ENCODE measurements around the gene PCSK5.
"Not testable (repeated sequence)": the region's sequence is repeated elsewhere in the genome, so short reads cannot be mapped to it uniquely, and the experiment has no call there.

Gene PCSK5

DNA sequence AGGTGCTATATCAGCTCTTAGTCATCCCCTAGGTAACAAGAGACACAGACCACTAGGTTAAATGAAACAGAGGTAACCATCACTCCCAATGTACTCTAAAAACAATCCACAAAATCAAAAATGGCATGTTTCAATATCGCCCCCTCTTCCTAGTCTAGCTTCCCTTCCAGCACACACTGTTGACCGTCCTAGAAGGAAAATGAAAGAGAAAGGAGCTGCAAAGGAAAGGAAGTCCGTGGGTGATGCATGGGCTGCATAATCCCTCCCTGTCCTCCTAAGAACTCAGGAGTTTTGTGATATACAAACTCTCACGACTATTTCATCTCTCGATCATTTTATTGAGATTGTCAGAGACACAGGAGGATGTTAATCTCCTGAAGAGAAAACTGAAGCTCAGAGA, 402.2 kb downstream of the PCSK5 start:
- H3K27ac Mint-ChIP-seq, result no peak overlapping the region
- no peaks in the 10 kb centered on the region for H3K9me3 Mint-ChIP-seq
- H3K4me1 Mint-ChIP-seq (ENCODE audit: low read depth), result peaks cover 11% of the 10 kb centered on the region
- no peaks in the 10 kb centered on the region for H3K27me3 Mint-ChIP-seq (ENCODE audit: low read depth)
- H3K36me3 Mint-ChIP-seq (ENCODE audit: low read depth), result no peaks in the 10 kb centered on the region
- H3K4me3 Mint-ChIP-seq, result no peak overlapping the region

DNA sequence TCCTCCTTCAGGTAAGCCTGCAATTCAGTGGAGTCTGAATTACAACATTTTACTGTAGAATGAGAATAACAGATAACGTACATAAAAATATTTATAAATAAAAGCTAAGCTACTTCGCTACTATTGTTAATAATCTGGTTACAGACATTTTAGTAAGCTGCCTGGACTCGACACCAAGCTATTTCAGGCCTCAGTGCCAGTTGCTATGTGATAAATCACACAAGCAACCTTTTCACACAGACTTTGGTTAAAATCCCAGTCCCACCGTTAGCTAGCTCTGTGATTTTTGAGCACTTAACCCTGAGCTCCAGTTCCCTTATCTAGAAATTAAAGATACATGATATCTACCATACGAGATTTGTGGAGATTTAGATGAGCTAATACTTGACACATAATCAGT, 403.8 kb downstream of the PCSK5 start:
- no peak overlapping the region for H3K4me3 Mint-ChIP-seq
- H3K27me3 Mint-ChIP-seq (ENCODE audit: low read depth), result no peaks in the 10 kb centered on the region
- no peaks in the 10 kb centered on the region for H3K36me3 Mint-ChIP-seq (ENCODE audit: low read depth)
- peaks cover 15% of the 10 kb centered on the region for H3K4me1 Mint-ChIP-seq (ENCODE audit: low read depth)
- H3K9me3 Mint-ChIP-seq, result no peaks in the 10 kb centered on the region
- no peak overlapping the region for H3K27ac Mint-ChIP-seq

DNA sequence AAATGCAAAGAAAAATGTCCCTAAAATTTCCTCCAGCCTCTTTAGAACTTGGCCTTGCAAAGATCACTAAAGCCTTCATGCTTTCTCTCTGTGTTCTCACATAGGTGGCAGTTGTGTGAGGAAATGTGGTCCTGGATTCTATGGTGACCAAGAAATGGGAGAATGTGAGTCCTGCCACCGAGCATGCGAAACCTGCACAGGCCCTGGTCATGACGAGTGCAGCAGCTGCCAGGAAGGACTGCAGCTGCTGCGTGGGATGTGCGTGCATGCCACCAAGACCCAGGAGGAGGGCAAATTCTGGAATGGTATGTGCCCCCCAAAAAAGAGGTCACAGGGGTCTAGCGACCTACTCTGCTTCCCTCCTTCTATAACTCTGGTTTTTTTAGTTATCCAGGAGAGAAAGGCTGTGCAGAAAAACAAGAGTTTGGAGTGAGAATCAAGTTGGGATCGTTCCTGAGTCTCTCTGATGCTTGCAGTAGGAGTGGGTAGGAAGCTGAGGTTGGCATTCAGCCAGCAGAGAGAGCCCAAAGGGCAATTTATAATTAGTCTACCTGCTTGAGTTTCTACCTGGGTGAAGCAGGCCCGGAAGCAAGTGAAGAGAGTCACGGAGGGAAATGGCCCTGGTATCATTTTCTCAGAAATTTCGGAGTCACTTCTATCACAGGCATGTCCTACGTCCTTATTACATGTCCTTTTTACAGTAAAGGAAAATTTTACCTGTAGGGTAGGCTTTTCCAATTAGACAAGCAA, 406.3 kb downstream of the PCSK5 start:
- no peaks in the 10 kb centered on the region for H3K27me3 Mint-ChIP-seq (ENCODE audit: low read depth)
- H3K9me3 Mint-ChIP-seq, result no peaks in the 10 kb centered on the region
- H3K4me1 Mint-ChIP-seq (ENCODE audit: low read depth), result peaks cover 15% of the 10 kb centered on the region
- no peak overlapping the region for H3K27ac Mint-ChIP-seq
- H3K36me3 Mint-ChIP-seq (ENCODE audit: low read depth), result no peaks in the 10 kb centered on the region
- no peak overlapping the region for H3K4me3 Mint-ChIP-seq

DNA sequence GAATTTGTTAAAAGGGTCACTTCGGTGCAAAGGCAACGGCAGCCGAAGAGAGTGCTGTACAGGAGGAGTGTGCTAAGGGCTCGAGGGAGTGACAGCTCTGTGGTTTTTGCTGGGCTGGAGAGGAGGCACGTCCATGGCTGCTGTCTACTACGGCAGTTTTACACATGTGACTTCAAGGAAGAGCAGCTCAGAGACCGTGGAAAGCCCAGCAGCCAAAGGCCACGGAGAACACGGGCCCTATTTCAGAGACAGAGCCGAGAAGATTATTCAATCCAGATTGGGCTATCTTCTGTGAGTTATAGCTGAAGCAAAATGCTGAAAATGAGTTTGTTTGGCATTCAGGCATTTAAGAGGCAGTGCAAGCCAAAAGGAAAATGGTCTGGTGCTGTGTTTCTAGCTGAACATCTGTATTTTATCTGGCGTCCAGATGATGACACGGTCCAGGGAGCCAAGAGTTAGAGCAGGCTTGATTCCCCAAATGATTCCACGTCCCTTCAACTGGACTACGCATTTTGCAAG, 407.3 kb downstream of the PCSK5 start:
- Mint-ChIP-seq H3K4me1 (ENCODE audit: low read depth) (peaks cover 11% of the 10 kb centered on the region), H3K4me3 (no peak overlapping the region), H3K27ac (no peak overlapping the region), H3K9me3 (no peaks in the 10 kb centered on the region), H3K36me3 (ENCODE audit: low read depth) (no peaks in the 10 kb centered on the region), H3K27me3 (ENCODE audit: low read depth) (no peaks in the 10 kb centered on the region)

DNA sequence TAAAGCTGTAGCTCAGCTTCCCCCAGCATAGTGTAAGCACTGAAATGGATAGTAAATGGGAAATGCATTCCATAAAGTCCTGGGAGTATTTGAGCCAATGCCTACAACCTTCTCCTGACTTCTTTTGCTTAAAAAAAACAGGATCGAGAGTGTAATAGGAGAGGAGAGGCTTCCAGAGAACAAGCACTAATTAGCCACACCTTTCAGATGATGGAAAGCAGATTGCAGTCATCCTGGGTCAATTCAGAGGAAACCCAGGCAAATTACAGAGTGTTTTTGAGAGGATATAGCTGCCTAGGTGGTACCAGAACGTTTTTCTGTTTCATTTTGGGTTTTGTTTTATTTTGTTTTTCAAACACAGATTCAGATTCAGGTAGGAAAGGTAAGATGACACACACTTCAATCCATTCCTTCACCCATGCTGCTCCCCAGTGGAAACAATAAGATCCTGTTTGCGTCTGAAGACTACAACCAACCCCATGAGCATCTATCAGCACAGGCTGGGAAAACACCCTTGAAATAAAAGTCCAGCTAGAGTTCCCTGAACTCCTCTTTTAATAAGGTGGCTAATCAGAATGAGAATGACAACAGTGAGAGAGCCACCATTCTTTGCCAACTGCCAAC, 408.2 kb downstream of the PCSK5 start:
- peaks cover 9% of the 10 kb centered on the region for H3K4me1 Mint-ChIP-seq (ENCODE audit: low read depth)
- no peaks in the 10 kb centered on the region for H3K9me3 Mint-ChIP-seq
- H3K36me3 Mint-ChIP-seq (ENCODE audit: low read depth), result no peaks in the 10 kb centered on the region
- H3K27me3 Mint-ChIP-seq (ENCODE audit: low read depth), result no peaks in the 10 kb centered on the region
- H3K27ac Mint-ChIP-seq, result no peak overlapping the region
- no peak overlapping the region for H3K4me3 Mint-ChIP-seq

DNA sequence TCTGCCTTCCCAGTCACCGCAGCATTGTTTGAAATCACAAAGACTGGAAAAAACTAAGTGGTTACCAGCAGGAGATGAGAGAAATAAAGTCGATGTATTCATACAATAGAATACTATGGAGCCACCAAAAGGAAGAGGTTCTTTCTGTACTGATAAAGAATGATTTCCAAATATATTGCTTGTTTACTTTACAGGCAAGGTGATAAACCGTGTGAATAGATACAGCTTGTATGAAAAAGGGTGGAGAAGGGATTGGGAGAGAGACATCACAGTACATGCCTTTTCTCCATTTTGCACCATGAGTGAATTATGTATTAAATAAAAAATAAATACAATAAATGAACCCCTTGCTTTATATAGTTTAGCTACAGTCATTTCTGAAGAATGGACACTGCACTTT, 412.1 kb downstream of the PCSK5 start:
- H3K4me1 Mint-ChIP-seq (ENCODE audit: low read depth), result peaks cover 5% of the 10 kb centered on the region
- no peaks in the 10 kb centered on the region for H3K36me3 Mint-ChIP-seq (ENCODE audit: low read depth)
- H3K9me3 Mint-ChIP-seq, result no peaks in the 10 kb centered on the region
- no peak overlapping the region for H3K4me3 Mint-ChIP-seq
- peaks cover 3% of the 10 kb centered on the region for H3K27me3 Mint-ChIP-seq (ENCODE audit: low read depth)
- no peak overlapping the region for H3K27ac Mint-ChIP-seq

DNA sequence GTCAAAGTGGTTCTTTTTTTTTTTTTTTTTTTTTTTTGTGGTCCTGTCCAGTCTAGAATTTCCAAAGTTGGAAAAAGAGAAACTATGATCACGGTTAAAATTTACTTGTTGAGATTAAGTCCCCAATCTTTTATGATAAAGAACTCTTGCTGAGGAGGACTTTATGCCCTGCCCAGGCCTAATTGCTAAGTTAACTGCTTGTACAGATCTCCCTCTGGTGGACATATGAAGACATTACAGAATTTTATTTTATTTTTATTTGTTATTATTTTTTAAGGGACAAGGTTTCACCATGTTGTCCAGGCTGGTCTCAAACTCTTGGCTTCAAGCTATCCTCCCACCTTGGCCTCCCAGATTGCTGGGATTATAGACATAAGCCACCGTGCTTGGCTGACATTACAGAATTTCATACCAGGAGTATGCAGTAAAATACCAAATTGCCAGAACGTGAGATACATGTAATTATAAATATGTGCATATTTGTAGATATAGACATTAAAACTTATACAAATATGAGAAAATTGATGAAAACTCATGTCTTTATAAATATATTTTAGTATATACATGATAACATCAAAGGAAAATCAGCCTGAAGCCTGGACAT, 412.6 kb downstream of the PCSK5 start:
- Mint-ChIP-seq H3K9me3 (no peaks in the 10 kb centered on the region), H3K4me1 (ENCODE audit: low read depth) (peaks cover 2% of the 10 kb centered on the region), H3K36me3 (ENCODE audit: low read depth) (no peaks in the 10 kb centered on the region), H3K4me3 (no peak overlapping the region), H3K27me3 (ENCODE audit: low read depth) (peaks cover 3% of the 10 kb centered on the region), H3K27ac (no peak overlapping the region)

DNA sequence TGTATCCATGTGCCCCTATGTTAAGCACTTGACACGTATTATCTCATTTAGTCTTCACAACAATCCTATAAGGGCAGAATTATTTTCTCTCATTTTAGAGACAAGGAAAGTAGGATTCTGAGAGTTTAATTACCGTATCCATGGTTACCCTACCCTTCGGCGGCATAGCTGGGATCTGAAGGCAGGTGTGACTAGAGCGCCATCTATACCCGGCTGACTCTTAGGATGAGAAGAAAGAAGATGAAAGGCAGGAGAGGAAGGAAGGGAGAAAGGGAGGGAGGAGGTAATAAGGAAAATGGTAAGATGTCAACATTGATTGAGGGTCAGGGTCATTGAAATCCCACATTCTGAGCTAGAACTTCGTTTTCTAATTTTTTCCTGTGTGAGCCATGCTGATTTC, 416.6 kb downstream of the PCSK5 start:
- H3K4me3 Mint-ChIP-seq; H3K9me3 Mint-ChIP-seq; H3K4me1 Mint-ChIP-seq (ENCODE audit: low read depth); H3K27ac Mint-ChIP-seq; H3K36me3 Mint-ChIP-seq (ENCODE audit: low read depth): not testable (repeated sequence)
- H3K27me3 Mint-ChIP-seq (ENCODE audit: low read depth), result peaks cover 12% of the 10 kb centered on the region

DNA sequence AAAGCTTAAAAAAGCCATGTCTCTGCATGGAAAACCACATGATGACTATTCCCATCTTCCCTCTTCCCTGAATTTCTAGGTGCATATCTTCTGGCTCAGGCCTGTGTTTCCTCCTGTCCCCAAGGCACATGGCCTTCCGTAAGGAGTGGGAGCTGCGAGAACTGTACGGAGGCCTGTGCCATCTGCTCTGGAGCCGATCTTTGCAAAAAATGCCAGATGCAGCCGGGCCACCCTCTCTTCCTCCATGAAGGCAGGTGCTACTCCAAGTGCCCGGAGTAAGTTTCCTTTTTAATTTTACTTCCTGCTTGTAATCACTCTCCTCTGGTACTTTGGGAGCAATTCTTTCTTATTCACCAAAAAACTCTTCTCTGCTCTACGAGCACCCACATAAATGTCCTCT, 420.1 kb downstream of the PCSK5 start:
- Mint-ChIP-seq H3K27ac (no peak overlapping the region), H3K4me1 (ENCODE audit: low read depth) (no peaks in the 10 kb centered on the region), H3K4me3 (no peak overlapping the region), H3K9me3 (no peaks in the 10 kb centered on the region), H3K27me3 (ENCODE audit: low read depth) (peaks cover 8% of the 10 kb centered on the region), H3K36me3 (ENCODE audit: low read depth) (no peaks in the 10 kb centered on the region)

DNA sequence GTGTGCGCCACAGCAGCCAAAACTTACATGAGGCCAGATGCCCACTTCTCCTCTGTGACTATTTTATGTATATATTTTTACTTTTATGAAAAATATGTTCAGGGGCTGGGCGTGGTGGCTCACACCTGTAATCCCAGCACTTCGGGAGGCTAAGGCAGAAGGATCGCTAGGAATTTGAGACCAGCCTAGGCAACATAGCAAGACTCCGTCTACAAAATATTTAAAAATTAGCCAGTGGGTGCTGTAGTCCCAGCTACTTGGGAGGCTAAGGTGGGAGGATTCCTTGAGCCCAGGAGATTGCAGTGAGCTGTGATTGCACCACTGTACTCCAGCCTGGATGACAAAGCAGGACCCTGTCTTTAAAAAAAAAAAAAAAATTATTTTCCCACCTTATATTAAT, 420.5 kb downstream of the PCSK5 start:
- Mint-ChIP-seq H3K27me3 (ENCODE audit: low read depth) (peaks cover 8% of the 10 kb centered on the region), H3K9me3 (no peaks in the 10 kb centered on the region), H3K4me3 (no peak overlapping the region), H3K4me1 (ENCODE audit: low read depth) (no peaks in the 10 kb centered on the region), H3K27ac (no peak overlapping the region), H3K36me3 (ENCODE audit: low read depth) (no peaks in the 10 kb centered on the region)

DNA sequence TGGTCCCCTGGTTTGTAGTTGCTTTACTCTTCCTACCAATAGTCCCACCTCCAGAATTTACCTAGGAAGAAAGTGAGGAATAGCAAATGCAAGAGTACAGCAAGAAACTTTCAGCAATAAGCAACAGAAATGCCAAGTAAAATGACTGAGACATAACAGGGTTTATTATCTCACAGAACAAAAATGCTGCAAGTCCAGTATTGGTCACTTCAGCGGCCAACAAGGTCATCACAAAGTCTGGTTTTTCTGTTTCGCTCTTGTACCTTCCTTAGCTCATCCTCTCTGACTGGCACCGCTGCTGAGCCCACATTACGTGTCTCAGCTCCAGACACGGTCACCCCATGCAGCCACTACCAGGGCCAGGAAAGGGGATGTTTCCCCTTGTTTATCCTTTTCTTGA, 421.1 kb downstream of the PCSK5 start:
- Mint-ChIP-seq H3K9me3 (no peaks in the 10 kb centered on the region), H3K4me3 (no peak overlapping the region), H3K36me3 (ENCODE audit: low read depth) (no peaks in the 10 kb centered on the region), H3K27ac (no peak overlapping the region), H3K27me3 (ENCODE audit: low read depth) (peaks cover 8% of the 10 kb centered on the region), H3K4me1 (ENCODE audit: low read depth) (no peaks in the 10 kb centered on the region)

DNA sequence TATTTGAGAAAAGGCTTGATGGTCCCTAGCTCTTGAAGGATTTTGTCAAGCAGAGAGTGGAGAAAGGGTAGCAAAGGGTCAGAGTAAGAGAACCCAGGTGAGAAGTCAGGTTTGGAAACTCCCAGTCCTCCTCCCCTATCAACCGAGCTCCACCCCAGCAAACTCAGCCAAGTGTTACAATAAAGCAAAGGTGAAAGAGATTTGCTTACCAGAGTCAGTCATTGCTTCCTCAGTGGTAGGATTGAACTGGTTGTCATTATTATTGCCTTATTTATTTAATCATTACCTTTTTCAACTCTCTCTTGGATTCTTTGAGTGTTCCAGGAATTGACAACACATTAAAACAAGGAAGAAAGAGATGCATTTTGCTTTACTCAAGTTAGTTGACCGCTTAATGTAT, 423.3 kb downstream of the PCSK5 start:
- H3K36me3 Mint-ChIP-seq (ENCODE audit: low read depth), result no peaks in the 10 kb centered on the region
- H3K4me3 Mint-ChIP-seq, result no peak overlapping the region
- H3K27ac Mint-ChIP-seq, result no peak overlapping the region
- no peaks in the 10 kb centered on the region for H3K9me3 Mint-ChIP-seq
- no peaks in the 10 kb centered on the region for H3K4me1 Mint-ChIP-seq (ENCODE audit: low read depth)
- H3K27me3 Mint-ChIP-seq (ENCODE audit: low read depth), result peaks cover 8% of the 10 kb centered on the region

DNA sequence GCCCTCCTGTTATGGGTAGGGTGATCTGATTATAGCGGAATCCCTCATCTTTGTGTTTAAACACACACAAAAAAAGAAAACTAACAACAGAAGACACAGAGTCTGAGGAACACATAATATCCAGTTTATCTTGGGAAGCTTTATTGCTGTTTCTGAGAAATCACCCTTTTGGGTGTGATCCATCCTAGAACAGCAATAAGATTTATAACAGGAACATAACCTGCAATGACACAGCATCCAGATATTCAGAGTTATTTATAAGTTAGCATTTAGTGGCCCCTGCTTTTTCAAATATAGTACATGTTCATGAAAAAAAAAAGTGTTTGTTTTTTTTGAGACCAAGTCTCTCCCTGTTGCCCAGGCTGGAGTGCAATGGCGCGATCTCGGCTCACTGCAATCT, 423.8 kb downstream of the PCSK5 start:
- no peaks in the 10 kb centered on the region for H3K9me3 Mint-ChIP-seq
- H3K36me3 Mint-ChIP-seq (ENCODE audit: low read depth), result no peaks in the 10 kb centered on the region
- no peaks in the 10 kb centered on the region for H3K4me1 Mint-ChIP-seq (ENCODE audit: low read depth)
- peaks cover 8% of the 10 kb centered on the region for H3K27me3 Mint-ChIP-seq (ENCODE audit: low read depth)
- no peak overlapping the region for H3K27ac Mint-ChIP-seq
- no peak overlapping the region for H3K4me3 Mint-ChIP-seq

DNA sequence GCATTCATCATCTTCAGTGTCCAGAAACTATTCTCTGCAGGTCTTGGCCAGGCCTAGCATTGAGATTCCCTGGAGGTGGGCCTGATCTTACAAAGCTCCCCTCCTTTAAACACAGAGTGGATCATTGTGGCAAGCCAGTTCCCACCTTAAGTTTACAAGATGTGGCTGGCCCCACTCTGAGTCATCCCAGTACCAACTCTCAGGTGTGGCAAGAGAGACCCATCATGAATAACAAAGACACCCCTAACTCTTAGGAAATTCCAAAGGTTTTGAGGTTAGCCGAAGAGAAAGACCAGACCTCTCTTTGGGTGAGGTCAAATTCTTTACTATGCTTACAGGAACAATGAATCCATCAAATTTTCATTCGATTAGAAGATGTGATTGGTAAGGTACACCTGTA, 425.6 kb downstream of the PCSK5 start:
- Mint-ChIP-seq H3K27me3 (ENCODE audit: low read depth) (peaks cover 5% of the 10 kb centered on the region), H3K36me3 (ENCODE audit: low read depth) (no peaks in the 10 kb centered on the region), H3K27ac (no peak overlapping the region), H3K9me3 (no peaks in the 10 kb centered on the region), H3K4me1 (ENCODE audit: low read depth) (no peaks in the 10 kb centered on the region), H3K4me3 (no peak overlapping the region)

DNA sequence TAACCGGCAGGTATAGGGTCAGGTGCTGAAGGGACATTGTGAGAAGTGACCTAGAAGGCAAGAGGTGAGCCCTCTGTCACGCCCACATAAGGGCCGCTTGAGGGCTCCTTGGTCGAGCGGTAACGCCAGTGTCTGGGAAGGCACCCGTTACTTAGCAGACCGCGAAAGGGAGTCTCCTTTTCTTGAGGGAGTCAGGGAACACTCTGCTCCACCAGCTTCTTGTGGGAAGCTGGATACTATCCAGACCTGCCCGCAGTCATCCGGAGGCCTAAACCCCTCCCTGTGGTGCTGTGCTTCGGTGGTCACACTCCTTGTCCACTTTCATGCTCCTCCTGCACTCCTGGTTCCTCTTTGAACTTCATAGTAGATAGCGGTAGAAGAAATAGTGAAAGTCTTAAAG, 429.0 kb downstream of the PCSK5 start:
- not testable (repeated sequence) for H3K36me3 Mint-ChIP-seq (ENCODE audit: low read depth); H3K4me1 Mint-ChIP-seq (ENCODE audit: low read depth); H3K27me3 Mint-ChIP-seq (ENCODE audit: low read depth); H3K9me3 Mint-ChIP-seq; H3K4me3 Mint-ChIP-seq; H3K27ac Mint-ChIP-seq
